H1 (cell line): Measurements from ENCODE around the gene AGPS. TPM values are rescaled to one million over a fixed set of nuclear protein-coding genes. Genes with fewer than 3 reads are reported as not detected.

ENCODE experiments used
- CTCF ChIA-PET: fragments of 300-600 bp; sonication (Branson Sonifier 250); formaldehyde crosslinking; loops from one replicate; lab custom pipeline; 2021; ENCODE audit not compliant: partially characterized antibody; lab: Charles Lee
- POLR2A ChIA-PET: fragments of 300-600 bp; sonication (Branson Sonifier 250); formaldehyde crosslinking; loops from one replicate; lab custom pipeline; 2021; ENCODE audit warnings: inconsistent platforms; ENCODE audit not compliant: partially characterized antibody; lab: Charles Lee
- DNase-seq, 2 experiments: peaks; one replicate each; pipeline versions ENCODE4 v3.0.0 to v3.0.0-alpha.2; 2010 to 2022; ENCODE audit warnings: low spot score in 2 of 2, low read depth in 1 of 2, mixed read lengths in 1 of 2
- FAIRE-seq: peaks from 2 replicates; lab custom pipeline; 2011; peaks lifted over from hg19 to GRCh38; lab: Jason Lieb, UNC
- H2AFZ ChIP-seq: 2 replicates; pipeline ENCODE4 v1.8.1; 2012; ENCODE audit warnings: low read length, inconsistent platforms
- H2AK5ac ChIP-seq: 2 replicates; pipeline ENCODE4 v1.6.1; 2013; ENCODE audit warnings: low read depth, low read length
- H2BK120ac ChIP-seq: replicated peaks from 2 replicates; pipeline ENCODE3; 2013; ENCODE audit warnings: low read depth, low read length, inconsistent platforms
- H2BK12ac ChIP-seq: 2 replicates; pipeline ENCODE4 v1.6.1; 2013; ENCODE audit warnings: low read depth, low read length
- H2BK15ac ChIP-seq: 2 replicates; pipeline ENCODE4 v1.6.1; 2013; ENCODE audit warnings: low read length
- H2BK20ac ChIP-seq: 2 replicates; pipeline ENCODE4 v1.6.1; 2013; ENCODE audit warnings: low read length
- H2BK5ac ChIP-seq: 2 replicates; pipeline ENCODE4 v1.6.1; 2013; ENCODE audit warnings: low read depth, low read length
- H3K14ac ChIP-seq: 2 replicates; pipeline ENCODE4 v1.6.1; 2013; ENCODE audit warnings: inconsistent platforms; ENCODE audit not compliant: insufficient read length
- H3K18ac ChIP-seq: 2 replicates; pipeline ENCODE4 v1.6.1; 2013; ENCODE audit warnings: low read length; ENCODE audit errors: extremely low read depth
- H3K23ac ChIP-seq: 2 replicates; pipeline ENCODE4 v1.6.1; 2013; ENCODE audit warnings: inconsistent platforms; ENCODE audit not compliant: insufficient read length
- H3K23me2 ChIP-seq: 2 replicates; pipeline ENCODE4 v1.6.1; 2013; ENCODE audit warnings: low read depth, low read length
- H3K27ac ChIP-seq: 2 replicates; pipeline ENCODE4 v1.6.1; 2011; ENCODE audit warnings: low read depth, low read length, inconsistent platforms
- H3K27me3 ChIP-seq, 4 experiments: replicated peaks in 1 of 4; 1 replicate in 1 of 4; 2 replicates in 3 of 4; pipeline versions ENCODE4 v1.6.1 to v1.8.1; 2011 to 2013; ENCODE audit warnings: low read length in 3 of 4, mild to moderate bottlenecking in 3 of 4, inconsistent platforms in 2 of 4, mixed read lengths in 2 of 4, moderate library complexity in 1 of 4; ENCODE audit not compliant: control insufficient read depth in 3 of 4, insufficient read depth in 3 of 4; ENCODE audit errors: extremely low read depth in 1 of 4
- H3K36me3 ChIP-seq, 4 experiments: 2 replicates each; pipeline versions ENCODE4 v1.6.1 to v1.8.1; 2011 to 2013; ENCODE audit warnings: mild to moderate bottlenecking in 4 of 4, low read length in 3 of 4, moderate library complexity in 2 of 4, control low read depth in 1 of 4, inconsistent platforms in 1 of 4; ENCODE audit not compliant: insufficient read depth in 4 of 4, control insufficient read depth in 2 of 4
- H3K4ac ChIP-seq: replicated peaks from 2 replicates; pipeline ENCODE3; 2013; ENCODE audit warnings: low read length, low read depth, mixed read lengths, inconsistent platforms; ENCODE audit not compliant: insufficient read length
- H3K4me1 ChIP-seq, 4 experiments: replicated peaks in 1 of 4; 1 replicate in 1 of 4; 2 replicates in 3 of 4; pipeline versions ENCODE4 v1.6.1 to v1.8.1; 2011 to 2013; ENCODE audit warnings: low read length in 3 of 4, inconsistent platforms in 2 of 4, mixed read lengths in 1 of 4; ENCODE audit not compliant: insufficient read depth in 4 of 4, control insufficient read depth in 3 of 4
- H3K4me2 ChIP-seq, 2 experiments: 2 replicates each; pipeline versions ENCODE4 v1.6.1 to v1.8.1; 2011 to 2013; ENCODE audit warnings: low read depth in 2 of 2, low read length in 2 of 2, control low read depth in 1 of 2, inconsistent platforms in 1 of 2, mild to moderate bottlenecking in 1 of 2; ENCODE audit not compliant: insufficient read depth in 1 of 2
- H3K4me3 ChIP-seq, 4 experiments: fragments of 200-600, 300-600 bp in 1 of 4; sonication (generic), shearing (Covaris generic), sonication (Bioruptor Twin) in 1 of 4; 2 replicates each; pipeline versions ENCODE4 v1.5.1 to v1.8.1; 2011 to 2016; ENCODE audit warnings: low read length in 4 of 4, low read depth in 3 of 4, control low read depth in 2 of 4, inconsistent platforms in 2 of 4, mild to moderate bottlenecking in 2 of 4, mixed read lengths in 1 of 4, moderate library complexity in 1 of 4; ENCODE audit not compliant: insufficient read depth in 2 of 4; ENCODE audit errors: extremely low read depth in 1 of 4
- H3K56ac ChIP-seq: replicated peaks from 2 replicates; pipeline ENCODE3; 2013; ENCODE audit warnings: low read depth, mild to moderate bottlenecking, mixed read lengths, low read length, inconsistent platforms; ENCODE audit not compliant: insufficient read length
- H3K79me1 ChIP-seq: 2 replicates; pipeline ENCODE4 v1.6.1; 2013; ENCODE audit warnings: low read depth, low read length, control low read depth
- H3K79me2 ChIP-seq, 2 experiments: 2 replicates each; pipeline versions ENCODE4 v1.6.1 to v1.8.1; 2012 to 2013; ENCODE audit warnings: low read length in 2 of 2, mild to moderate bottlenecking in 2 of 2, inconsistent platforms in 1 of 2; ENCODE audit not compliant: insufficient read depth in 2 of 2, control insufficient read depth in 1 of 2
- H3K9ac ChIP-seq, 4 experiments: replicated peaks in 1 of 4; 1 replicate in 1 of 4; 2 replicates in 3 of 4; pipeline versions ENCODE4 v1.6.1 to v1.8.1; 2011 to 2013; ENCODE audit warnings: low read depth in 3 of 4, low read length in 3 of 4, control low read depth in 2 of 4, mild to moderate bottlenecking in 2 of 4, moderate library complexity in 2 of 4, inconsistent platforms in 1 of 4; ENCODE audit errors: extremely low read depth in 1 of 4
- H3K9me3 ChIP-seq, 2 experiments: 2 replicates each; pipeline versions ENCODE4 v1.6.1 to v1.8.1; 2012 to 2013; ENCODE audit warnings: mild to moderate bottlenecking in 2 of 2, moderate library complexity in 2 of 2, control low read depth in 1 of 2, inconsistent platforms in 1 of 2, low read depth in 1 of 2, low read length in 1 of 2, mixed read lengths in 1 of 2; ENCODE audit not compliant: insufficient read depth in 2 of 2
- H4K20me1 ChIP-seq, 2 experiments: replicated peaks in 1 of 2; 2 replicates each; pipeline versions ENCODE3 to v1.8.1; 2011 to 2013; ENCODE audit warnings: inconsistent platforms in 2 of 2, low read length in 2 of 2, mild to moderate bottlenecking in 1 of 2; ENCODE audit not compliant: insufficient read depth in 2 of 2, control insufficient read depth in 1 of 2
- H4K5ac ChIP-seq: 2 replicates; pipeline ENCODE4 v1.6.1; 2013; ENCODE audit warnings: low read length, low read depth, mixed read lengths, inconsistent platforms; ENCODE audit not compliant: insufficient read length
- H4K8ac ChIP-seq: 2 replicates; pipeline ENCODE4 v1.8.0; 2013; ENCODE audit warnings: mild to moderate bottlenecking, moderate library complexity, low read length, inconsistent platforms; ENCODE audit not compliant: insufficient read depth; ENCODE audit errors: extremely low read depth
- H4K91ac ChIP-seq: replicated peaks from 2 replicates; pipeline ENCODE3; 2013; ENCODE audit warnings: low read length, mixed read lengths, inconsistent platforms; ENCODE audit not compliant: insufficient read length
- ASH2L ChIP-seq: fragments of 200-600, 300-600 bp; sonication (generic); IDR thresholded peaks from one replicate; pipeline ENCODE4 v1.7.1; 2017; ENCODE audit warnings: low read length
- ATF3 ChIP-seq: IDR thresholded peaks from 2 replicates; pipeline ENCODE4 v1.6.1; 2011; ENCODE audit warnings: low read depth, mild to moderate bottlenecking, low read length; ENCODE audit not compliant: insufficient read depth
- BRCA1 ChIP-seq: IDR thresholded peaks from 2 replicates; pipeline ENCODE4 v1.6.1; 2012; ENCODE audit warnings: low read depth, low read length, improper control_type of control experiment
- CBX5 ChIP-seq: fragments of 300-800, 300-1000 bp; sonication (generic); IDR thresholded peaks from 2 replicates; pipeline ENCODE4 v1.7.1; 2016; ENCODE audit warnings: antibody characterized with exemption, low read length, low read depth
- CHD1 ChIP-seq: IDR thresholded peaks from 2 replicates; pipeline ENCODE4 v1.6.1; 2012; ENCODE audit warnings: low read depth, low read length, improper control_type of control experiment
- HDAC2 ChIP-seq, 2 experiments: fragments of 300-600 bp in 1 of 2; sonication (generic) in 1 of 2; IDR thresholded peaks; 2 replicates each; pipeline ENCODE4 v1.6.1; 2011 to 2012; ENCODE audit warnings: low read depth in 2 of 2, low read length in 2 of 2, mild to moderate bottlenecking in 2 of 2, moderate library complexity in 2 of 2, borderline replicate concordance in 1 of 2, inconsistent platforms in 1 of 2
- MAFK ChIP-seq: IDR thresholded peaks from 2 replicates; pipeline ENCODE4 v1.6.1; 2012; ENCODE audit warnings: low read depth, mild to moderate bottlenecking, improper control_type of control experiment, low read length
- NANOG ChIP-seq: IDR thresholded peaks from 2 replicates; pipeline ENCODE4 v1.6.1; 2011; ENCODE audit warnings: low read length, low read depth, mild to moderate bottlenecking, inconsistent platforms; ENCODE audit not compliant: insufficient read depth, poor library complexity, severe bottlenecking
- SIX5 ChIP-seq: IDR thresholded peaks from 2 replicates; pipeline ENCODE4 v1.6.1; 2011; ENCODE audit warnings: mild to moderate bottlenecking, low read depth, low read length
- SP2 ChIP-seq: IDR thresholded peaks from 2 replicates; pipeline ENCODE4 v1.6.1; 2012; ENCODE audit warnings: mild to moderate bottlenecking, low read length, inconsistent platforms
- SUZ12 ChIP-seq: fragments of 200-600 bp; sonication (generic); IDR thresholded peaks from 2 replicates; pipeline ENCODE4 v1.6.1; 2012; ENCODE audit warnings: mild to moderate bottlenecking, inconsistent platforms, low read length, moderate library complexity, mixed read lengths
- TAF1 ChIP-seq: IDR thresholded peaks from 2 replicates; pipeline ENCODE4 v1.6.1; 2011; ENCODE audit warnings: mild to moderate bottlenecking, low read depth, low read length
- USF2 ChIP-seq: IDR thresholded peaks from 2 replicates; pipeline ENCODE4 v1.6.1; 2011; ENCODE audit warnings: low read length, improper control_type of control experiment
- WGBS, 2 experiments: shearing (Covaris generic) in 1 of 2; methylation state at CpG; one replicate each; pipeline versions ENCODE4 v1.1.6 to v1.1.7; 2013 to 2015; ENCODE audit warnings: low lambda C conversion rate in 2 of 2, mixed read lengths in 2 of 2, inconsistent platforms in 1 of 2, low coverage in 1 of 2, missing lambda C conversion rate in 1 of 2; ENCODE audit not compliant: insufficient replicate concordance in 2 of 2, insufficient coverage in 1 of 2, insufficient read length in 1 of 2; ENCODE audit errors: extremely low coverage in 1 of 2, missing lambda C conversion rate in 1 of 2; 5-methylcytosine and 5-hydroxymethylcytosine counted together
- polyA plus RNA-seq, 7 experiments: library from polyadenylated mRNA; depleted of rRNA in 3 of 7; stranded (reverse) in 5 of 7; unstranded in 2 of 7; fragments of >200 nt in 5 of 7; fragments of 200-250 nt in 2 of 7; gene quantifications; 1 replicate in 5 of 7; 2 replicates in 1 of 7; 4 replicates in 1 of 7; pipeline versions ENCODE4 v1.2.1 to v1.2.3, GENCODE V29; 2011 to 2013; ENCODE audit warnings: missing spikeins in 2 of 7, mixed read lengths in 2 of 7
- total RNA-seq: library from RNA; stranded (reverse); fragmentation: NEBNext Ultra II Directional; extraction: Animal tissue kit (Norgen Biotek cat#: 25700); gene quantifications from 2 replicates; pipeline ENCODE4 v1.2.1, GENCODE V29; 2021

Gene AGPS
- total and polyA plus RNA-seq, 2 of the 8 experiments (the other 6 are each of a cell fraction or from before 2014, with no cell fraction given): 7.3 to 57.8 TPM

GRCh38 chr2:177449159-177449558 is 56.6 kb downstream of the AGPS start:
- Histone ChIP-seq H2AFZ (no peak overlapping the region), H3K9me3 (no peaks in the 10 kb centered on the region), H2BK5ac (no peak overlapping the region; the same call in 1 of the 2 replicates), H3K56ac (no peak overlapping the region), H2AK5ac (no peak overlapping the region), H2BK20ac (no peak overlapping the region), H2BK15ac (no peak overlapping the region), H3K4me1 (no peaks in the 10 kb centered on the region), H3K14ac (no peak overlapping the region), H3K79me2 (no peaks in the 10 kb centered on the region), H4K5ac (no peak overlapping the region), H2BK12ac (no peak overlapping the region), H2BK120ac (no peak overlapping the region), H3K79me1 (no peaks in the 10 kb centered on the region), H3K23ac (no peak overlapping the region), H4K20me1 (no peaks in the 10 kb centered on the region), H3K4me3 (no peak overlapping the region), H3K9ac (no peak overlapping the region), H3K18ac (no peak overlapping the region), H3K27me3 (no peaks in the 10 kb centered on the region), H4K91ac (no peak overlapping the region), H4K8ac (no peak overlapping the region), H3K36me3 (peaks cover 0 to 9% (median 2%) of the 10 kb centered on the region in 4 experiments; a peak in 2 of 8 replicates), H3K23me2 (no peaks in the 10 kb centered on the region), H3K4ac (no peak overlapping the region), H3K4me2 (no peak overlapping the region), H3K27ac (no peak overlapping the region)
- TF ChIP-seq NANOG (no peak), CHD1 (no peak), ATF3 (no peak), CBX5 (no peak), MAFK (no peak), HDAC2 (IDR thresholded peaks at IDR 0.05; ENCODE audit: borderline replicate concordance in 1 of 2, low read depth in 2 of 2, low read length in 2 of 2) (no peak), ASH2L (no peak), TAF1 (no peak), SUZ12 (no peak), SP2 (no peak), USF2 (no peak), SIX5 (no peak), BRCA1 (no peak)
- ChIA-PET CTCF (no interaction called here), POLR2A (no interaction called here)
- FAIRE-seq: no peak
- WGBS, 2 experiments: 94% methylated on average over 2 of the region's 2 CpGs; no CpG with 5 or more reads in 1 of the 2 experiments
- no peak for DNase-seq
